GM12878 (cell line): Measurements from ENCODE around the gene ACTN3. TPM values are rescaled to one million over a fixed set of nuclear protein-coding genes. Genes with fewer than 3 reads are reported as not detected.

Source experiments
- ATAC-seq: fragments of 200-7000 bp; cut with Tn5 transposase; 3 replicates; pipeline ENCODE4 v1.9.1; 2020; ENCODE audit warnings: mild to moderate bottlenecking, moderate library complexity
- BruUV-seq: library from RNA; stranded (reverse); fragments of 400-500 nt; replicated peaks from 2 replicates; lab custom pipeline; 2021; lab: Mats Ljungman, UMichigan
- CTCF ChIA-PET: fragments of 300-600 bp; sonication (Branson Sonifier 250); formaldehyde crosslinking; extraction: SDS; loops from one replicate; lab custom pipeline; 2021; ENCODE audit warnings: inconsistent platforms; lab: Yijun Ruan, JAX
- POLR2A ChIA-PET: fragments of 350-600 bp; formaldehyde crosslinking; extraction: SDS; loops from one replicate; lab custom pipeline; 2021; ENCODE audit warnings: inconsistent platforms; lab: Charles Lee
- RAD21 ChIA-PET: fragments of 300-600 bp; sonication (Branson Sonifier 250); formaldehyde crosslinking; loops from one replicate; lab custom pipeline; 2023; ENCODE audit warnings: antibody characterized with exemption; ENCODE audit not compliant: unreplicated experiment; lab: Charles Lee
- SMC1A ChIA-PET: fragments of 300-600 bp; sonication (Branson Sonifier 250); formaldehyde crosslinking; loops from one replicate; lab custom pipeline; 2023; ENCODE audit not compliant: unreplicated experiment, uncharacterized antibody; lab: Charles Lee
- DNase-seq: peaks from one replicate; pipeline ENCODE4 v3.0.0-alpha.2; 2011; ENCODE audit warnings: low read depth, low spot score
- FAIRE-seq: peaks from 3 replicates; lab custom pipeline; 2011; peaks lifted over from hg19 to GRCh38; lab: Jason Lieb, UNC
- H2AFZ ChIP-seq: 2 replicates; pipeline ENCODE4 v1.6.0; 2011; ENCODE audit warnings: low read depth, low read length, control low read depth; ENCODE audit not compliant: control insufficient read depth
- H3K27ac ChIP-seq: 2 replicates; pipeline ENCODE4 v1.5.1; 2011; ENCODE audit warnings: control low read depth; ENCODE audit not compliant: control insufficient read depth, insufficient read depth
- H3K27me3 ChIP-seq, 2 experiments: replicated peaks in 1 of 2; 2 replicates each; pipeline versions ENCODE4 v1.6.0 to v1.6.1; 2011; ENCODE audit warnings: low read length in 1 of 2; ENCODE audit not compliant: control insufficient read depth in 2 of 2, insufficient read depth in 2 of 2
- H3K36me3 ChIP-seq, 2 experiments: 2 replicates each; pipeline ENCODE4 v1.5.1; 2011; ENCODE audit warnings: low read length in 1 of 2; ENCODE audit not compliant: control insufficient read depth in 2 of 2, insufficient read depth in 2 of 2
- H3K4me1 ChIP-seq: 2 replicates; pipeline ENCODE4 v1.6.1; 2011; ENCODE audit warnings: mild to moderate bottlenecking, low read length, moderate library complexity, mixed read lengths; ENCODE audit not compliant: control insufficient read depth, insufficient read depth
- H3K4me2 ChIP-seq: 2 replicates; pipeline ENCODE4 v1.6.0; 2011; ENCODE audit warnings: control low read depth; ENCODE audit not compliant: control insufficient read depth, insufficient read depth
- H3K4me3 ChIP-seq: fragments of 200-600 bp; sonication (generic); 2 replicates; pipeline ENCODE4 v1.5.1; 2016
- H3K79me2 ChIP-seq: 2 replicates; pipeline ENCODE4 v1.6.0; 2011; ENCODE audit warnings: low read length; ENCODE audit not compliant: control insufficient read depth, insufficient read depth
- H3K9ac ChIP-seq: 2 replicates; pipeline ENCODE4 v1.8.0; 2011; ENCODE audit warnings: low read length, control low read depth, mixed read lengths; ENCODE audit not compliant: control insufficient read depth, insufficient read depth
- H3K9me3 ChIP-seq: replicated peaks from 3 replicates; pipeline ENCODE4 v1.5.1; 2011; ENCODE audit warnings: mild to moderate bottlenecking, low read length; ENCODE audit not compliant: control insufficient read depth, insufficient read depth
- H4K20me1 ChIP-seq: 2 replicates; pipeline ENCODE4 v1.6.0; 2011; ENCODE audit not compliant: control insufficient read depth, insufficient read depth
- GATAD2B ChIP-seq: fragments of 450-650 bp; conservative IDR thresholded peaks from 2 replicates; pipeline ENCODE4 v1.6.1; 2017; ENCODE audit warnings: low read depth, mild to moderate bottlenecking, moderate library complexity
- IRF4 ChIP-seq: IDR thresholded peaks from 2 replicates; pipeline ENCODE4 v1.6.1; 2011; ENCODE audit warnings: low read depth, low read length
- NR2C1 ChIP-seq: fragments of 450-650 bp; IDR thresholded peaks from 2 replicates; pipeline ENCODE4 v1.6.1; 2017; ENCODE audit warnings: antibody characterized with exemption, mild to moderate bottlenecking, moderate library complexity
- POLR2A ChIP-seq: IDR thresholded peaks from 2 replicates; pipeline ENCODE4 v1.6.1; 2011; ENCODE audit warnings: low read depth, mild to moderate bottlenecking, low read length
- SMAD1 ChIP-seq: fragments of 450-650 bp; IDR thresholded peaks from 2 replicates; pipeline ENCODE4 v1.6.1; 2018; ENCODE audit warnings: mild to moderate bottlenecking, low read depth; ENCODE audit not compliant: partially characterized antibody
- WRNIP1 ChIP-seq: IDR thresholded peaks from 2 replicates; pipeline ENCODE4 v1.6.1; 2011; ENCODE audit warnings: low read depth, low read length, improper control_type of control experiment, borderline replicate concordance
- ZNF24 ChIP-seq: fragments of 450-650 bp; IDR thresholded peaks from 2 replicates; pipeline ENCODE4 v1.6.1; 2017; ENCODE audit warnings: antibody characterized with exemption, mild to moderate bottlenecking
- ZNF274 ChIP-seq: IDR thresholded peaks from one replicate; pipeline ENCODE4 v1.8.0; 2011; ENCODE audit not compliant: insufficient read length, insufficient read depth
- ZNF622 ChIP-seq: fragments of 450-650 bp; IDR thresholded peaks from 2 replicates; pipeline ENCODE4 v1.6.1; 2017; ENCODE audit warnings: mild to moderate bottlenecking, inconsistent platforms
- ZSCAN29 ChIP-seq: fragments of 450-650 bp; IDR thresholded peaks from 2 replicates; pipeline ENCODE4 v1.6.1; 2017; ENCODE audit warnings: mild to moderate bottlenecking, moderate library complexity
- WGBS: methylation state at CpG from one replicate; pipeline ENCODE4 v1.1.6; 2016; ENCODE audit warnings: low lambda C conversion rate; ENCODE audit not compliant: insufficient replicate concordance, insufficient coverage; ENCODE audit errors: missing lambda C conversion rate; 5-methylcytosine and 5-hydroxymethylcytosine counted together
- in situ Hi-C: fragments of 300-500 bp; cut with MboI; formaldehyde crosslinking; loops from 9 replicates; pipeline ENCODE4 v1.14.3; 2018; ENCODE audit warnings: mixed read lengths
- intact Hi-C: fragments of 100-400 bp; cut with micrococcal nuclease; formaldehyde crosslinking; loops from one replicate; pipeline ENCODE4 v1.14.2; 2022; ENCODE audit not compliant: unreplicated experiment
- polyA plus RNA-seq, 11 experiments: library from polyadenylated mRNA; depleted of rRNA in 4 of 11; unstranded in 6 of 11; stranded (reverse) in 5 of 11; fragments of >200 nt; fragmentation: Nextera tagmentation in 4 of 11; fragmentation: Illumina TruSeq in 1 of 11; extraction: Ambion mirVana in 4 of 11; extraction: Trizol in 1 of 11; gene quantifications; 1 replicate in 1 of 11; 2 replicates in 10 of 11; pipeline versions ENCODE4 v1.2.1 to v1.2.3, GENCODE V29; 2011 to 2016; ENCODE audit warnings: inconsistent platforms in 2 of 11, missing spikeins in 2 of 11, low read depth in 1 of 11
- total RNA-seq, 4 experiments: library from RNA; depleted of rRNA in 3 of 4; stranded (reverse); fragments of >200 nt in 3 of 4; fragmentation: Illumina TruSeq in 1 of 4; extraction: Trizol in 1 of 4; gene quantifications; 2 replicates each; pipeline versions ENCODE4 v1.2.1 to v1.2.3, GENCODE V29; 2013 to 2021
- TF ChIP-seq, protein P1 (sequence below): fragments of 450-650 bp; formaldehyde crosslinking; IDR thresholded peaks from 2 replicates; pipeline ENCODE4 v1.4.0; 2022; ENCODE audit warnings: mild to moderate bottlenecking, moderate library complexity
- TF ChIP-seq, protein P2 (sequence below): fragments of 450-650 bp; IDR thresholded peaks from 2 replicates; pipeline ENCODE4 v1.6.1; 2017; ENCODE audit warnings: mild to moderate bottlenecking, moderate library complexity
- TF ChIP-seq, protein P3 (sequence below): IDR thresholded peaks from 2 replicates; pipeline ENCODE4 v1.6.1; 2011; ENCODE audit warnings: low read depth, mild to moderate bottlenecking, low read length, moderate library complexity, borderline replicate concordance; ENCODE audit errors: extremely low read depth
- TF ChIP-seq, protein P4 (sequence below): fragments of 450-650 bp; IDR thresholded peaks from 2 replicates; pipeline ENCODE4 v1.6.1; 2017; ENCODE audit warnings: borderline replicate concordance

ACTN3 gene
- total and polyA plus RNA-seq, 10 of the 15 experiments (the other 5 are each of a cell fraction or from before 2014, with no cell fraction given), result 0.06 to 0.67 (median 0.17) TPM; not detected in 3

DNA sequence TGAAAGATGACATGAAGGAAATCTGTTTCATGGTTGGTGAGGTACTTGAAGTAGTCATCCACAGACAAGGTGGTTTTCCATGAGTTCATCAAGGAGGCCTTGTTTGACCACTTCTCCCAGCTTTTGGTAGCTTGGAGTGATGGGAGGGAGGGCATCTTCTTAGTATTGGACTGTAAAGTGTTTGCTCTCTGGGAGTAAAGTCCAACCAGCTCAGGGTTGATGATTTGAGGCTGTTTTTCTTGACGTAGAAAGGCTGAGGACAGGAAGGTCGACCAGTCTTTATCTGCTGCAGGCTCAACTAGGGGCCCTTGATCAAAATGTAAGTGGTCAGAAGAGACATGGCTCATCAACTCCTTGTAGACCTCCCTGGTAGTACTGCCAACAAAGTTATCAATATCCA is 44.5 kb downstream of the ACTN3 start:
- ChIA-PET CTCF (interaction anchor here (1.2 to 7.7 kb wide), 7 partner anchors 10 to 87 kb away, joined by 3 to 75 read pairs (median 10); partner anchors contain the start of genes RBM4 and RBM4B), POLR2A (interaction anchor here (1.0 to 6.9 kb wide), 3 partner anchors 20 to 86 kb away, joined by 3 to 60 read pairs (median 26); partner anchors contain the start of genes RBM14 and RBM4B), RAD21 (interaction anchor here (0.9 to 3.3 kb wide), 4 partner anchors 26 to 87 kb away, joined by 3 to 27 read pairs (median 4); partner anchors contain the start of gene RBM4B), SMC1A (interaction anchor here (1.2 to 4.2 kb wide), 5 partner anchors 11 to 87 kb away, joined by 4 to 13 read pairs (median 7); partner anchors contain the start of genes RBM14 and RBM4B)
- no peaks in the 10 kb centered on the region for H3K36me3 ChIP-seq
- ATAC-seq, result no peak
- no peak overlapping the region for H2AFZ ChIP-seq
- H3K27ac ChIP-seq, result no peak overlapping the region
- no TSS peak for BruUV-seq
- intact Hi-C loops (loop anchor here (5.0 kb wide), 1 partner anchor 86 kb away; the partner anchor contains the start of gene RBM4B), in situ Hi-C loops (no loop called here)
- TF ChIP-seq ZNF24 (no peak), ZSCAN29 (no peak), ZNF274 (no peak), ZNF622 (no peak), SMAD1 (no peak), GATAD2B (no peak), POLR2A (no peak), WRNIP1 (no peak), IRF4 (no peak), NR2C1 (no peak)
- TF ChIP-seq, protein P1, sequence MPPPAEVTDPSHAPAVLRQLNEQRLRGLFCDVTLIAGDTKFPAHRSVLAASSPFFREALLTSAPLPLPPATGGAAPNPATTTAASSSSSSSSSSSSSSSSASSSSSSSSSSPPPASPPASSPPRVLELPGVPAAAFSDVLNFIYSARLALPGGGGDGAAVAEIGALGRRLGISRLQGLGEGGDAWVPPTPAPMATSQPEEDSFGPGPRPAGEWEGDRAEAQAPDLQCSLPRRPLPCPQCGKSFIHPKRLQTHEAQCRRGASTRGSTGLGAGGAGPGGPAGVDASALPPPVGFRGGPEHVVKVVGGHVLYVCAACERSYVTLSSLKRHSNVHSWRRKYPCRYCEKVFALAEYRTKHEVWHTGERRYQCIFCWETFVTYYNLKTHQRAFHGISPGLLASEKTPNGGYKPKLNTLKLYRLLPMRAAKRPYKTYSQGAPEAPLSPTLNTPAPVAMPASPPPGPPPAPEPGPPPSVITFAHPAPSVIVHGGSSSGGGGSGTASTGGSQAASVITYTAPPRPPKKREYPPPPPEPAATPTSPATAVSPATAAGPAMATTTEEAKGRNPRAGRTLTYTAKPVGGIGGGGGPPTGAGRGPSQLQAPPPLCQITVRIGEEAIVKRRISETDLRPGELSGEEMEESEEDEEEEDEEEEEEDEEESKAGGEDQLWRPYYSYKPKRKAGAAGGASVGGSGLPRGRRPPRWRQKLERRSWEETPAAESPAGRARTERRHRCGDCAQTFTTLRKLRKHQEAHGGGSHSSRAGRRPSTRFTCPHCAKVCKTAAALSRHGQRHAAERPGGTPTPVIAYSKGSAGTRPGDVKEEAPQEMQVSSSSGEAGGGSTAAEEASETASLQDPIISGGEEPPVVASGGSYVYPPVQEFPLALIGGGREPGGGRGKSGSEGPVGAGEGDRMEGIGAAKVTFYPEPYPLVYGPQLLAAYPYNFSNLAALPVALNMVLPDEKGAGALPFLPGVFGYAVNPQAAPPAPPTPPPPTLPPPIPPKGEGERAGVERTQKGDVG (CRISPR knock-in tag), result no peak
- TF ChIP-seq, protein P2, sequence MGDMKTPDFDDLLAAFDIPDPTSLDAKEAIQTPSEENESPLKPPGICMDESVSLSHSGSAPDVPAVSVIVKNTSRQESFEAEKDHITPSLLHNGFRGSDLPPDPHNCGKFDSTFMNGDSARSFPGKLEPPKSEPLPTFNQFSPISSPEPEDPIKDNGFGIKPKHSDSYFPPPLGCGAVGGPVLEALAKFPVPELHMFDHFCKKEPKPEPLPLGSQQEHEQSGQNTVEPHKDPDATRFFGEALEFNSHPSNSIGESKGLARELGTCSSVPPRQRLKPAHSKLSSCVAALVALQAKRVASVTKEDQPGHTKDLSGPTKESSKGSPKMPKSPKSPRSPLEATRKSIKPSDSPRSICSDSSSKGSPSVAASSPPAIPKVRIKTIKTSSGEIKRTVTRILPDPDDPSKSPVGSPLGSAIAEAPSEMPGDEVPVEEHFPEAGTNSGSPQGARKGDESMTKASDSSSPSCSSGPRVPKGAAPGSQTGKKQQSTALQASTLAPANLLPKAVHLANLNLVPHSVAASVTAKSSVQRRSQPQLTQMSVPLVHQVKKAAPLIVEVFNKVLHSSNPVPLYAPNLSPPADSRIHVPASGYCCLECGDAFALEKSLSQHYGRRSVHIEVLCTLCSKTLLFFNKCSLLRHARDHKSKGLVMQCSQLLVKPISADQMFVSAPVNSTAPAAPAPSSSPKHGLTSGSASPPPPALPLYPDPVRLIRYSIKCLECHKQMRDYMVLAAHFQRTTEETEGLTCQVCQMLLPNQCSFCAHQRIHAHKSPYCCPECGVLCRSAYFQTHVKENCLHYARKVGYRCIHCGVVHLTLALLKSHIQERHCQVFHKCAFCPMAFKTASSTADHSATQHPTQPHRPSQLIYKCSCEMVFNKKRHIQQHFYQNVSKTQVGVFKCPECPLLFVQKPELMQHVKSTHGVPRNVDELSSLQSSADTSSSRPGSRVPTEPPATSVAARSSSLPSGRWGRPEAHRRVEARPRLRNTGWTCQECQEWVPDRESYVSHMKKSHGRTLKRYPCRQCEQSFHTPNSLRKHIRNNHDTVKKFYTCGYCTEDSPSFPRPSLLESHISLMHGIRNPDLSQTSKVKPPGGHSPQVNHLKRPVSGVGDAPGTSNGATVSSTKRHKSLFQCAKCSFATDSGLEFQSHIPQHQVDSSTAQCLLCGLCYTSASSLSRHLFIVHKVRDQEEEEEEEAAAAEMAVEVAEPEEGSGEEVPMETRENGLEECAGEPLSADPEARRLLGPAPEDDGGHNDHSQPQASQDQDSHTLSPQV, result no peak
- TF ChIP-seq, protein P3, sequence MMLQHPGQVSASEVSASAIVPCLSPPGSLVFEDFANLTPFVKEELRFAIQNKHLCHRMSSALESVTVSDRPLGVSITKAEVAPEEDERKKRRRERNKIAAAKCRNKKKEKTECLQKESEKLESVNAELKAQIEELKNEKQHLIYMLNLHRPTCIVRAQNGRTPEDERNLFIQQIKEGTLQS, result no peak
- TF ChIP-seq, protein P4, sequence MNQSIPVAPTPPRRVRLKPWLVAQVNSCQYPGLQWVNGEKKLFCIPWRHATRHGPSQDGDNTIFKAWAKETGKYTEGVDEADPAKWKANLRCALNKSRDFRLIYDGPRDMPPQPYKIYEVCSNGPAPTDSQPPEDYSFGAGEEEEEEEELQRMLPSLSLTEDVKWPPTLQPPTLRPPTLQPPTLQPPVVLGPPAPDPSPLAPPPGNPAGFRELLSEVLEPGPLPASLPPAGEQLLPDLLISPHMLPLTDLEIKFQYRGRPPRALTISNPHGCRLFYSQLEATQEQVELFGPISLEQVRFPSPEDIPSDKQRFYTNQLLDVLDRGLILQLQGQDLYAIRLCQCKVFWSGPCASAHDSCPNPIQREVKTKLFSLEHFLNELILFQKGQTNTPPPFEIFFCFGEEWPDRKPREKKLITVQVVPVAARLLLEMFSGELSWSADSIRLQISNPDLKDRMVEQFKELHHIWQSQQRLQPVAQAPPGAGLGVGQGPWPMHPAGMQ, result no peak
- peaks cover 22% of the 10 kb centered on the region for H3K79me2 ChIP-seq
- H3K9me3 ChIP-seq, result no peaks in the 10 kb centered on the region
- H3K4me1 ChIP-seq, result peaks cover 13% of the 10 kb centered on the region
- H3K4me2 ChIP-seq, result no peak overlapping the region
- H3K4me3 ChIP-seq, result no peak overlapping the region
- H4K20me1 ChIP-seq, result no peaks in the 10 kb centered on the region
- no peak overlapping the region for H3K9ac ChIP-seq
- no peak for FAIRE-seq
- DNase-seq, result no peak
- H3K27me3 ChIP-seq, result no peaks in the 10 kb centered on the region
- WGBS, result 21% methylated on average over 2 of the region's 2 CpGs
